ENCODE results near the gene ACYP2.
"Not testable (repeated sequence)": the region's sequence is repeated elsewhere in the genome, so short reads cannot be mapped to it uniquely, and the experiment has no call there.

Gene ACYP2

DNA sequence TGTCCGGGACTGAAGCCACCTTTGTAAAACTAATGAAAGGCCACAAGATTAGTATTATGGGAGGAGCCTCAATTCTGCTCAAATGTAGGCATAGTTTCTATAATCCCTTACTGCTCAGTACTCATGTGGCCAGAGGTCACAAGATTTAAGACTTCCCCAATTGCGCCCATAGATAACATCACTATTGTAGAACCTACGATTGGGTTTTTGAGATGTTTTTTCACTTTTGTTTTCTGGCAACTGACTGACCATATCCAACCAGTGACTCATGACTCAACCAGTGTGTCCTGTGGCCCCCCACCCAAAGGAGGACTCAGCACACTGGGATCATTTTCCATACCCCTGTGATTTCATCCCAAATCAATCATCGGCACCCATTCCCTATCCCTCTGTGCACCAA lies 155.8 kb downstream of the ACYP2 start:
- DNase-seq (ENCODE audit: low spot score): no peak

DNA sequence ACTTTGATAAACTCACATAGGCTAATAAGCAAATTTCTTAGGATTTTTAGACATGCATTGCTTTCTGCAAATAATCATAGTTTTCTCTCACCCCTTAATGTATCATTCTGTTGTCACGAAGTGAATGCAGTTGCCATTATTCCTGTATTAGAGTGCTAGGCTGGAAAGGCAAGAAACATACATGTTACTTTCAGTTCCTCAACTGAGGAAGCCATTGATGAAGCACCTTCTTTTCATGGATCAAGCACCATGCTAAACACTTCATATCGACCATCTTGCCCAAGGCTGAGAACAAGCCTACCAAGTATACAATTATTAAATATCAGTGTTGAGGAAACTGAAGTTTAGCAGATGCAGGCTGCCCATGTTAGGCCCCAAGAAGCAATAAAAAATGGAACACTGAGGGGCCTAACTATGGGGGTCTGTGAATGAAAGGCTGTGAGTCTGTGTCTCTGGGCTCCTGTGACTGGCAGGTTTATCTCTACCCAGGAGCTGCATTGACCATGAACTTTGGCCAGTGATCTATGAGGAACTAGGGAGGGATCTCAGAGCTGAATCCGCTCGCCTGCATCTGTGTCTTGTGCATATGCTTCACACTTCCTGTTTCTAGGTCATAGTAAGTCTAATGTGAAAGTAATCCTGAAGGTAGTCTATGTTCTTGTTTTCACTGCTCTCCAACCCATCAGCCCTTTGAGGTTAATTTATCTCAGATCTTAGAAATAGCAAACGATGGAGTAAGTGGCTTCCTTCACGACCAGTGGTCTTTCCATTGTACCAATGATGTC lies 156.6 kb downstream of the ACYP2 start:
- no peak for DNase-seq (ENCODE audit: low spot score)

DNA sequence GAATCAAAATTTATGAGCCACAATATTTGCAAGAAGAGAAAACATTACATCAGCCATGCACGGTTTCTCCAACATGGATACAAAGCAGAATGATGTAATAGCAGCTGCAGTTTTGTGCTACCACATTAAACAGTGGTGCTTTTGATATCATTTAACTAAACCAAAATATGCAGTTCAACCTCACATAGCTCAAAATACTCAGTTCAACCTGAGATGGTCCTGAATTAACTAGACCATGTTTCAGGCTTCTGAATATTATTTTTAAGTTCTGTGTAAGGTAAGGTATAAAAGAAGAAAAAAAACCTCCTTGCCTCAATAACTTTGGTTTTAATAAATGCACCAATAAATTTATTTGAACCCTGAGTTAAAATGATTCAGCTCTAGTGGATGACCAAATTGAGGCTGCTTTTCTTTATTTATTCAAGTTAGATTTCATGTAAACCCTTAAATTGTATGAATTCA lies 159.4 kb downstream of the ACYP2 start:
- DNase-seq (ENCODE audit: low spot score): no peak

DNA sequence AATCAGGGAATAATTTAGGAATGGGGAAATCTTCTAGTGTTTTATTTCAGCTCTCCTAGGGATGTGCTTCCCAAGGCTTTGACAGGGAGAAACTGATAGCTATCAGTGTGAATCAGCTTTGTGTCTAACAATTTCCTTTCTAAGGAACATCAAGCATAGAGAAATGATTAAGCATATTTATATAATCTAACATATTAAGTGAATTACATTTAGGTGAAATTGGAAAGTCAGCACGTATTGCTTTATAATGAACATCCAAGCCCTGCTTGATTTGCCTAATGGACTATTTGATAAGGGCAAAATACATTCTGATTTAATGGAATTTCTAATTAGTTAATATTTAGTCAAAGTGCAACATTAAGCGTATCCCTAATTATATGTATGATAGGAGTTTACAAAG lies 160.1 kb downstream of the ACYP2 start:
- DNase-seq (ENCODE audit: low spot score): no peak

DNA sequence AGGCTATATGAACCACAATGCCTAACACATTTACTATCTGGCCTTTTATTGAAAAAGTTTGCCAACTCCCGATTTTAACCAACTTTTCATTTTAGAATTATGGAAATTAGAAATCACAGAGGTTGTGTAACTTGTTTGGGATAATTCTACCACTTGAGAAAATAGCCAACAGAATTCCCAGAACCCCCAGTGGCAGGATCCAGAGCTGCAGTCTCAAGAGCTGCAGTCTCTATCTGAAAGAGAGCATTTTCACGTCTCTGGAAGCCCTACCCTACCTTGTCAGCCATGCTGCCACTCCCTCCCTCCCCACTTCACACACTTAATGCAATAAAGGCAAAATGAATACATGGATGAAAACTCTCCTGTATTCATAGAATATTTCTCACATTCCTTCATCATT lies 164.0 kb downstream of the ACYP2 start:
- no peak for DNase-seq (ENCODE audit: low spot score)

DNA sequence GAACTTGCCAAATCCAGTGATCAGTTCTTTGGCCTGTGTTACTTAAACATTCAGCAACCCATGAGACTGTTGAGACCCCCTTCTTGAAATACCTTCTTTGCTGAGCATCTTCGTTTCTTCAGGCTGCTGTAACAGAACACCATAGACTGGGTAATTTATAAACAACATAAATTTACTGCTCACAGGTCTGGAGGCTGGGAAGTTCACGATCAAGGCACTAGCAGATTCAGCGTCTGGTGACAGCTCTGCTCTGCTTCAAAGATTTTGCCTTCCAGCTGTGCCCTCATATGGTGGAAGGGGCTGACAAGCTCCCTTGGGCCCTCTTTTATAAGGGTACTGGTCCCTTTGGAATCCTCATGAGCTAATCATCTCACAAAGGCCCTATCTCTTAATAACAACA lies 169.4 kb downstream of the ACYP2 start:
- no peak for DNase-seq (ENCODE audit: low spot score)

DNA sequence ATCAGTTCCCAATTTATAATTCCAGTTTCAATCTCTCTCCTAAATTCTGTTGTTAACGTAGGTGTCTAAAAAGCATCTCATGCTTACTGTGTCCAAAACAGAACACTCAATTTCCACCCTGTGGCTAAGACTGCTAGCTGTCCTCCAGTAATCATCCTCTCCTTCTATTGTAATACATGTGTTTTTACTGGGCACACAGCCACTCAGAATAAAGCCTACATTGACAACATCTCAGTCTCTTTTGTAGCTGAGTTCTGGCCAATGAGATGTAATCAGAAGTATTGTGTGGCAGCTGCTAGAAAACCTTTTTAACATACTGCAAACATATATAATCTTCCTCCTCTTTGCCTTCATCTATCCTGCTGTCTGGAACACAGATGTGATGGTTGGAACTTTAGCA lies 170.0 kb downstream of the ACYP2 start:
- DNase-seq (ENCODE audit: low spot score): no peak

DNA sequence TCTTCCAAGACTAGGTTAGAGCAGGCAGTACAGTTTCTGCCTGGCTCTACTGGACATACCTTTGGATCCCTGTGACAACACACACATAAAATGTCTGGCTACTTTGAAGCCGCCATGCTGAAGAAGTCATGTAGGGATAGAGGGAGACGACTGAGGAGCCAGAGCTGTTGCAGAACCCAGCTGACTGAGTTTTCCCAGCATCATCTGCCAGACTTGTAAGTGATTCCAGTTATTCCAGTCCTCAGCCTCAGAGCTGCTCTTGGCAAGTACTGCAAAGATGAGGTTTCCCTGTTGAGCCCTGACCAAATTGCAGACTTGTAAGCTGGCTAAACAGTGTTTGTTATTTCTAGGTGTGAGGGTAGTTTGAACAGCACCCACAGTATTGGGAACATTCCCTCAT lies 172.1 kb downstream of the ACYP2 start:
- DNase-seq (ENCODE audit: low spot score): no peak

DNA sequence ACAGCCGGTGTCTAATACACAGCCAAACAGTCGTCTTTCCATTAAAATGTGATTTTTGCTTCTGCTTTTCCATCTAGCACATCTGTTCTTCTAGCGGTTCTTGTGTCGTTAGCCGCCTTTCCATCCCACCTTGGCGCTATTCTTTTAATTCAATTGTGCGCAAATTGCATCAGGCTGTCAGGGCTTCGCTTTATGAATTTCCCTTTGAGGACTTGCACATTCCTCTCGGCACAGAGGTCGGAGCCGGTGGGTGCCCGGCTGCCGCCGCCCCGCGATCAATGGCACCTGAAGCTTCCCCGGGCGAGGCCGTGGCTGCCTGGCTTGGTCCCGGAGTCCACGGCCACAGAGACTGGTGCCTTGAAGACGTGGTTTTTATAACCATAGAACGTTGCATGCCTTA lies 174.5 kb downstream of the ACYP2 start:
- no peak for DNase-seq (ENCODE audit: low spot score)

DNA sequence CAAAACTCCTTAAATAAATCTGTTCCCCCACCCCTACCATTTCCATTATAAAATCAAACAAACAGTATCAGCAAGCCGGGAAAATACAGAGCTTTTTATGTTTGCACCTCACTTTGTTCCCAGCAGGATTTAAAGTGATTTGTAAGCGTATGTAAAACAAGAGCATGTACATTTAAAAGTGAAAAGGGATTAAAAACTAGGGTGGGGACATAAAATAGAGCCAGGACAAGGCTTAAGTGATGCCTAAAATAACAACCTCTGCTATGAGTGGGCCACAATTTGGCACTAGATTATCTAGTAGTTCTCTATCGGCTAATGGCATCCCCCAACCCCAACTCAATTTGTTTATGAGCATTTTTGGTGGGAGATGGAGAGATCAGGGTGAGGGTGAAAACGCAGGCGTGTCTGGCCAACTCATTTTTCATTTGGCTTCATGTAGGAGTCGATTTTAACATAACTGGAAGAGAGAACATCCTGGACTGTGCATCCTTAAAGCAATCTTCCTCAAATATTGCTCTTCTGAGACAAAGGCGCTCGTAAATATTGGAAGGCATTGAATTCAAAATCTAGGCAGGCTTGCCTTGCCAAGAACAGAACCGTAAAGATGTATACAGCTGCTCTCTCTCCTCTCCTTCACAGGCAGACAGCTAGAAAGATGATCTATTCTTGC lies 175.1 kb downstream of the ACYP2 start:
- no peak for DNase-seq (ENCODE audit: low spot score)

DNA sequence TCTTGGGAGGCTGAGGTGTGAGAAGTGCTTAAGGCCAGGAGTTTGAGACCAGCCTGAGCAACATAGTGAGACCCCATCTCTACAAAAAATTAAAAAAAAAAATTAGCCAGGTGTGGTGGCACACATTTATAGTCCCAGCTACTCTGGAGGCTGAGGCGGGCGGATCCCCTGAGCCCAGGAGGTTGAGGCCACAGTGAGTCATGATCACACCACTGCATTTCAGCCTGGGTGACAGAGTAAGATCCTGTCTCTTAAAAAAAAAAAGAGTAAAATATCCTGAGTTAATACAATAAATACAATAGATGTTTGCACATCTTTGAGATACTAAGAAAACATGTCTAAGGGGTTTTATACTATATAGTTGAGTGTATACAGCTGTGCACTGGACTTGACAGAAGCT lies 179.2 kb downstream of the ACYP2 start:
- DNase-seq (ENCODE audit: low spot score): not testable (repeated sequence)

DNA sequence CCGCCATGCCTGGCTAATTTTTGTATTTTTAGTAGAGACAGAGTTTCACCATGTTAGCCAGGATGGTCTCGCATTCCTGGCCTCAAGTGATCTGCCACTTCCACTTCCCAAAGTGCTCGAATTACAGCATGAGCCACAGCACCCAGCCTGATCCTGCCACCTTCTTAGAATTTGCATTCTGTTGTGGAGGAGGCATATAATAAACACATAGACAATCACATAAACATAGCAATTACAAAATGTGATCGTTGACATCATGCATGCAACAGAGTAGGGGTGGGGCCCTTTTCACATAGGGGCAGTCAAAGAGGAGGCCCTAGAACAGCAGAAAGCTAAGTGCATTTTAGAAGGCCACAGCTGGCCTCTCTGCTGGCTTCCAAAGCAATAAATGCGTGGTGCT lies 180.5 kb downstream of the ACYP2 start:
- DNase-seq (ENCODE audit: low spot score): no peak

DNA sequence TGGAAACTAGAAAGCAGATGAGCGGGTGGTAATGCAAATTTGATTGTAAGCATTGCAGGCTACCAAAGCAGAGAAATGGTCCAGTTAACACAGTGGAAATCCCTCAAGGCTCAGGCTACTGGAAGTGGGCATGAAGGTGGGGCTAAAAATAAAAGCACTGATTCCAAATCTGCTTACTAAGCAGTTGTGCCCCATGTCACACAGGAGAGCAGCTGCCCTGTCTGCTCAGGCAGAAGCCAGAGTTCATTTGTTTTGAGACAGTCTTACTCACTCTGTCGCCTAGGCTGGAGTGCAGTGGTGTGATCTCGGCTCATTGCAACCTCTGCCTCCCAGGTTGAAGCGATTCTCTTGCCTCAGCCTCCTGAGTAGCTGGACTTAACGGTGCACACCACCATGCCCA lies 183.1 kb downstream of the ACYP2 start:
- no peak for DNase-seq (ENCODE audit: low spot score)

DNA sequence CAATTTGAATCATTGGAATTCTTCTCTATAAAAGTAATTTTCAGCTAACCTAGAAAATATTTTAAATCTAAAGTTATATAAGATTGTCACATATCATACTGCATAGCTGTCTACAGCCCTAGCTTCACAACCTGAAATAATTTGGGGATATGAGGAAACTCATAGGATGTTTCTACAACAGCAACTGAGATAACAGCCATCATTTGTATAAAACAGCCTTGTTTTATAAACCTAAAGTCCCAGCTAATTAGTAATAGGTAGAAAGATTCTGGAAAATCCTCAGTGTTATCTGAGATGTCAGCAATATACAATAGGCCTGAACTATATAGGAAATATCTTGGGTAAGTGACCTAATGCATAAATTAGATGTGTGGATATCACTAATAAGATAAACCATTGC lies 188.2 kb downstream of the ACYP2 start:
- DNase-seq (ENCODE audit: low spot score): no peak

DNA sequence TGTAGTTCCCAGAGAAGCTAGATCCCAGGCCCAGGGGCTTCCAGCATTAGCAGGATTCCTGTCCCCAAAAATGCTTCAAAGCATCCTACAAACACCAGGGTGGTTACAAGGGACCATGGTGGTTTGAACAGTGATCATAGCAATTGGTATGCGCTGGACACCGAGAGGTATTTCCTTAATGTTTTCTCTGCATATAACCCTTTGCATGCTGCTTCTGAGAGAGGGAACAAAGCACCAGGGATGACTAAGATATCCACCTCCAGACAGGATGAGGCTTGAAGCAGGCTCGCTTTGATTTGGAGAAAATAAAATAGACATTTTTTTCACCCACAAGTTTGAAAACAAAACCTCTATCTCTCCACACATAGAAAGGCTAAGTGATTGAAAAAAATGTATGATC lies 191.1 kb downstream of the ACYP2 start:
- DNase-seq (ENCODE audit: low spot score): no peak

DNA sequence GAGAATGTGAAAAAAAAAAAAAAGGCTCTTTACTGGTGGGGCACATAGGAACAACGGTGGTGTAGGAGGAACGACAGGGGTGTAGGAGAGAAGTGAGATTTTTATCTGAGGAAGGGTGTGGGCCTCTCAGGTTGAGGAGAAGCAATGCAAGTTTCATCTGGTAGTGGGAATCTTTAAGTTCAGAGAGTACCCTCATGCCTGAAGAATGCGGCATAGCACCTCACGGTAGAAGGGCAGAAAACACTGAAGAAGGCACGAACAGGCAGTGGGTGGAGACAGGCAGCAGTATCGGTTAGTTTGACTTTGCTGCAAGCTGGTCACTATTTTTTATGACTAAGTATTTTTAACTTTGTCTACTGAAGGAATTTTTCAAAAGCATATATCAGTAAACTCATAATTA lies 192.8 kb downstream of the ACYP2 start:
- no peak for DNase-seq (ENCODE audit: low spot score)

DNA sequence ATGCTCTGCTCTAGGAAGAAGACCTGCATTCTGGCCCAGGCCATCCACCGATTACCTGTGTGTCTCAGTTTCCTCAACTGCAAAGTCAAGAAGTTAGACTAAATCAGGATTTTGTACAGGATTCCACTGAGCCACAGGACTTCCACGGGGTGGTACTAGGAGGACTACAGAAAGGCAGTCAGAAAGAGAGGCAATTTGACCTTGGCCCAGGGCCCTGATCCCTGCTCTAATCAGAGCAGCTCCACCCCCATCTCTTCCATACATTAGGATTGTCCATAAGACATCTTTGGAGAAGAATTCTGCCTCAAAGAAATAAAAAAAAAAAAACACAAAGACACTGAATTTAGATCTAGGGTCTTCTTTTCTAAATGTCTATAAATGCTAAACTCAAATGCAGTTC lies 193.4 kb downstream of the ACYP2 start:
- DNase-seq (ENCODE audit: low spot score): no peak

DNA sequence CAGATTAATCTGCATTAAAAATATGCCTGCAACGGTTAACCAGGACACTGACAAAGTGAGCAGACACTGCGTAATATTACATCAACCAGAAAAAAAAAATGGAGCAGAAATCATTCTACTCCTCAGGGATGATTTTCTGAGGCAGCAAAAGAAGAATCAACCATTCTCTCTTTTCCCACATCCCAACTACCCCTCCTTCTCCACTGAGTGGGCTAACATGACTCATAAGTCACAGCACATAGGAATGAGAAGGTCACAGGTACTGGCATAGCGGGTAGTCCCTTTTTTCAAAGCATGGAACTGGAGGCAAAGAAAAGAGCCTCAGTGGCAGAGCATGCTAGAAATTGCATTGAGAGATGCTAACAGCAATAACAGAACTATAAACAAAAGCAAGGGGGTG lies 194.9 kb downstream of the ACYP2 start:
- DNase-seq (ENCODE audit: low spot score): no peak

DNA sequence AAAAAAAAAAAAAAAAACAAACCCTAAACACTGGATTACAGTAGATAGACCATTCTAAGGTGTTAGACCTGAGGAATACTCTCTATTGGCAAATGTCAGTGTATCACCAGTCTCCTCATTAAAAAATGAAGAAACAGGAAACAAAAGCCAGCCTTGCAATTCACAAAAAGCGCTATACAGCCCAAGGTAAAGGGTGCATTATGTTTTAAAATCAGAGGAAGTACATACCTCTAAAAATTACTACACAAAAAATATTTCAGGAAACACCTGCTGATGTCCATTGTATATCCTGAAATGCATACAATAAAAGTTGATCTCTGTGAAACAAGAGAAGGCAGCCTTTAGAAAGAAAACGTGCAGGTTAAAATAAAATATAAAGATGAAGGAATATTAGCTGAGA lies 195.5 kb downstream of the ACYP2 start:
- no peak for DNase-seq (ENCODE audit: low spot score)

DNA sequence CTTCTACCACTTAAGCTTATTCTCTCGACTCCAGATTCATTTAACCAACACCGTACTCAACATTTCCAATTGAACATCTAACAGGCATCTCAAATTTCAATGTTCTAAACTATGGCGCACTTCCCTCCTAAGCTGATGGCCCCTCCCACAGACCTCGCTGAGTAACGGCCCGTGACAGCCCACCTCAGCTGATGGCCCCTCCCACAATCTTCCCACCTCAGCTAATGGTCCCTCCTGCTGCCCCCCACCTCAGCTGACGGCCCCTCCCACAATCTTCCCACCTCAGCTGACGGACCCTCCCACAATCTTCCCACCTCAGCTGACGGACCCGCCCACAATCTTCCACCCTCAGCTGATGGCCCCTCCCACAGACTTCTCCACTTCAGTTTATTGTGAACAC lies 197.7 kb downstream of the ACYP2 start:
- DNase-seq (ENCODE audit: low spot score): no peak

DNA sequence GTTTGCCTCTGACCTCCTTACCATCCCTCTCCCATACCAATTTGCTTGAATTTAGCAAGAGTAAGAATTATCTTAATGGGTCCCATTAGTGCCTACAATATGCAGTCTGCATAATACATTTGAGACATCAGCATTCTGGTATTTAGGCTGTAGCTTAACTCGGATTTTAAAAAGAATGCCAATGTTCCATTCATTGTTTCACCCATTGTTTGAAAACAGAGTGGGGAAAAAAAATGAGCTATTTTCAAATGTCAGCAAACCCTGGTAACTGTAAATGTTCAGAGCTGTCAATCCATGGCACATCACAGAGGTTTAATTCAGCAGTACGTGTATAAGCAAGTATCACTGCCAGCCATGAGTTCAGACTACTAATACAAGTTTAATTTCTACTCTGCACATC lies 202.6 kb downstream of the ACYP2 start:
- DNase-seq (ENCODE audit: low spot score): no peak

DNA sequence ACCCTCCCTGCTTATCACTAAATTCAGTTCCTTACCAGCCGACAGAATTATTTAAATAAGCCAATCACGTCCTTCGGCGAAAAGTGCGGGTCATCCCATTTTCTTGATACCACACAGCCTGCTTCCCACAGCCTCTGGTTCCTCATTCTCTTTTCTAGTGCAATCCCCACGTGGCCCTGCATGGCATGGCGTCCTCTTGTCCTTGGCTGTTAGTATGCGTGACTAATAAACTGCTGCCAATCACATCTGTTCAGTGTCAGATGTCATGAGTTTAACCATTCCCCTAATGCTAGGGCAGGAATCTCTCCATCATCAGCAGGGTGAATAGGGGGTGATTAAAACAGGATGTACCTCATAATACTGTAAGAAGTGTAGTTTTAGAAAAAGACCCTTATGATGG lies 203.4 kb downstream of the ACYP2 start:
- DNase-seq (ENCODE audit: low spot score): no peak

DNA sequence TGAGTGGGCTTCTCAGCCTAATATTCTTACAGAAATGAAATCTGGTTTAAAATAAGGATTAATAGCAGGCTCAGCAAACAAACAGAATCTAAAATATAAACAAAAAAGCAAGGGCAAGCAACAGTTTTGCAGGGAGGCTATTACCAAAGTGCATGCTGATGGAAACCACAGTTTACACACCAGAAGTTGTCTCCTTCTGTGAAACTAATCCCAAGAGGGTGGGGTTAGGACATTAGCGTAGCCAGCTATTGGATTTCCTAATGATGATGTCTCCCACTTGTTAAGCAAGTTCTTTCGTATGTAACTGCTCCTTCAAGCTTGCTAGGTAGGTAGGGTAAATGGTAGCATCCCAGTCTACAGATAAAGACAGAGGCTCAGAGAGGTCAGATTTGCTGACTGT lies 205.6 kb downstream of the ACYP2 start:
- DNase-seq (ENCODE audit: low spot score): no peak

DNA sequence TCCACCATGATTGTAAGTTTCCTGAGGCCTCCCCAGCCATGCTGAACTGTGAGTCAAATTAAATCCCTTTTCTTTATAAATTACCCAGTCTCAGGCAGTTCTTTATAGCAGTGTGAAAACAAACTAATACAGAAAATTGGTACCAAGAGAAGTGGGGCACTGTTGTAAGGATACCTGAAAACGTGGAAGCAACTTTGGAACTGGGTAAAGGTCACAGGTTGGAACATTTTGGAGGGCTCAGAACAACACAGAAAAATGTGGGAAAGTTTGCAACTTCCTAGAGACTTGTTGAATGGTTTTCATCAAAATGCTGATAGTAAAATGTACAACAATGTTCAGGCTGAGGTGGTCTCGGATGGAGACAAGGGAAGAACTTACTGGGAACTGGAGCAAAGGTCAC lies 209.1 kb downstream of the ACYP2 start:
- DNase-seq (ENCODE audit: low spot score): not testable (repeated sequence)
